ENCODE results near the gene RFC2.

The RFC2 gene

DNA sequence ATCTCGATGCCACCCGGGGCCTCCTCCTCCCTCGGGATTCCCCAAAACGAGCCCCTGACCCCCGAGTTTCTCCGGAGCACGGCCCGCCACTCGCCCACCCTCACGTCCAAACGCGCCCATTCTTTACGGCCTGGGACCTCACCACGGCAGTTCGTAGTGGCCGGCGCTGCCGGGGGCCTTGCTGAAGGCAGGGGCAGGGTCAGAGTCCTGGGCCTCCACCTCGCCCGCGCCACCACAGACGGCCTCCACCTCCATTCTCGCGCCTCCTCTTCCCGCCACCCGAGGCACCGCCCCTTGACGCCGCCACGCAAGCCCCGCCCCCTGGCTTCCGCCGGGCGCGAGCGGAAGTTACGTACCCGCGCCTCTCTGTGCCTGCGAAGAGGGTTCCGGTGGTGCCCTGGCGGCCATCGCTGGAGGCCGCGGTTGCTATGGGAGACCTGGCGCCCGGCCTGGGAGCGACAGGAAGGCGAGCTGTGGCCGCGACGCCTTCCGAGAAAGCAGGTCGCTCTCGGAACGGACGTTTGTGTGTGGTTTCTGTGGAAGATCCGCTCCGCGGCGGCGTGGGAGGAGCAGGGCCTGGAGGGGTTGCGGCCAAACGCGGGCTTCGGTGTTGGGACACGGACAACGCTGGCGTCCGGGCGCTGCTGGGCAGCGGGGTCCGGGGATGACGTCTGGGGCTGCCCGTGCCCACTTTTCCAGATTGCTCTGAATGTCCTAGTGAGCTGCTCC, at the start of gene RFC2 (continued):
- TF ChIP-seq EGR2 (tag by site-specific recombination; IDR thresholded peaks at IDR 0.05; ENCODE audit: low read depth) (peak; percentile 48; the same call in 1 of the 2 replicates), SALL2 (tag by site-specific recombination; IDR thresholded peaks at IDR 0.05; ENCODE audit: borderline replicate concordance) (no peak), ZNF776 (tag by site-specific recombination; IDR thresholded peaks at IDR 0.05; ENCODE audit: borderline replicate concordance) (no peak), ZNF843 (tag by site-specific recombination; IDR thresholded peaks at IDR 0.05) (0 out of 2 replicates have a peak, but pooled peaks have one; percentile 28), GLI2 (tag by site-specific recombination; IDR thresholded peaks at IDR 0.05; ENCODE audit: borderline replicate concordance, low read depth) (no peak), ZNF510 (tag by site-specific recombination; IDR thresholded peaks at IDR 0.05; ENCODE audit: insufficient replicate concordance) (no peak), ZNF610 (tag by site-specific recombination; IDR thresholded peaks at IDR 0.05; ENCODE audit: borderline replicate concordance) (no peak), ZNF544 (tag by site-specific recombination; IDR thresholded peaks at IDR 0.05) (no peak), ZFHX2 (tag by site-specific recombination; conservative IDR thresholded peaks at IDR 0.05) (peak; percentile 71), ZNF626 (tag by site-specific recombination; IDR thresholded peaks at IDR 0.05) (no peak), HOXA7 (CRISPR knock-in tag; IDR thresholded peaks at IDR 0.05; ENCODE audit: borderline replicate concordance) (no peak), GLIS1 (tag by site-specific recombination; IDR thresholded peaks at IDR 0.05) (peak; percentile 85), ZNF660 (tag by site-specific recombination; IDR thresholded peaks at IDR 0.05) (no peak; the same call in 1 of the 2 replicates), ZNF10 (tag by site-specific recombination; IDR thresholded peaks at IDR 0.05) (no peak; the same call in 1 of the 2 replicates), MEIS1 (CRISPR knock-in tag; IDR thresholded peaks at IDR 0.05; ENCODE audit: borderline replicate concordance) (no peak), ZFP3 (tag by site-specific recombination; IDR thresholded peaks at IDR 0.05; ENCODE audit: low read depth) (no peak), ZFP69B (tag by site-specific recombination; IDR thresholded peaks at IDR 0.05) (0 out of 2 replicates have a peak, but pooled peaks have one; percentile 31), ZNF155 (tag by site-specific recombination; IDR thresholded peaks at IDR 0.05) (no peak), ZNF211 (tag by site-specific recombination; IDR thresholded peaks at IDR 0.05; ENCODE audit: low read depth) (no peak), ZNF629 (tag by site-specific recombination; IDR thresholded peaks at IDR 0.05) (peak; percentile 79), ZNF146 (tag by site-specific recombination; IDR thresholded peaks at IDR 0.05) (0 out of 2 replicates have a peak, but pooled peaks have one; percentile 34), KLF1 (tag by site-specific recombination; IDR thresholded peaks at IDR 0.05) (peak; percentile 68), KLF8 (tag by site-specific recombination; IDR thresholded peaks at IDR 0.05) (peak; percentile 89), ZNF664 (tag by site-specific recombination; IDR thresholded peaks at IDR 0.05) (no peak), GLI4 (tag by site-specific recombination; IDR thresholded peaks at IDR 0.05) (peak; percentile 97), ZNF530 (tag by site-specific recombination; IDR thresholded peaks at IDR 0.05; ENCODE audit: low read depth) (no peak), ZNF423 (tag by site-specific recombination; IDR thresholded peaks at IDR 0.05) (0 out of 2 replicates have a peak, but pooled peaks have one; percentile 18), ZNF624 (tag by site-specific recombination; IDR thresholded peaks at IDR 0.05) (no peak), ZNF112 (tag by site-specific recombination; IDR thresholded peaks at IDR 0.05) (no peak), ZNF140 (tag by site-specific recombination; IDR thresholded peaks at IDR 0.05) (no peak), ZNF404 (tag by site-specific recombination; IDR thresholded peaks at IDR 0.05) (no peak), ZNF792 (tag by site-specific recombination; IDR thresholded peaks at IDR 0.05) (no peak), ZNF174 (tag by site-specific recombination; IDR thresholded peaks at IDR 0.05) (no peak)
- TF ChIP-seq, protein P1, sequence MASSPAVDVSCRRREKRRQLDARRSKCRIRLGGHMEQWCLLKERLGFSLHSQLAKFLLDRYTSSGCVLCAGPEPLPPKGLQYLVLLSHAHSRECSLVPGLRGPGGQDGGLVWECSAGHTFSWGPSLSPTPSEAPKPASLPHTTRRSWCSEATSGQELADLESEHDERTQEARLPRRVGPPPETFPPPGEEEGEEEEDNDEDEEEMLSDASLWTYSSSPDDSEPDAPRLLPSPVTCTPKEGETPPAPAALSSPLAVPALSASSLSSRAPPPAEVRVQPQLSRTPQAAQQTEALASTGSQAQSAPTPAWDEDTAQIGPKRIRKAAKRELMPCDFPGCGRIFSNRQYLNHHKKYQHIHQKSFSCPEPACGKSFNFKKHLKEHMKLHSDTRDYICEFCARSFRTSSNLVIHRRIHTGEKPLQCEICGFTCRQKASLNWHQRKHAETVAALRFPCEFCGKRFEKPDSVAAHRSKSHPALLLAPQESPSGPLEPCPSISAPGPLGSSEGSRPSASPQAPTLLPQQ (tag by site-specific recombination; IDR thresholded peaks at IDR 0.05), result peak; percentile 56; the same call in 1 of the 2 replicates
- TF ChIP-seq, protein P2, sequence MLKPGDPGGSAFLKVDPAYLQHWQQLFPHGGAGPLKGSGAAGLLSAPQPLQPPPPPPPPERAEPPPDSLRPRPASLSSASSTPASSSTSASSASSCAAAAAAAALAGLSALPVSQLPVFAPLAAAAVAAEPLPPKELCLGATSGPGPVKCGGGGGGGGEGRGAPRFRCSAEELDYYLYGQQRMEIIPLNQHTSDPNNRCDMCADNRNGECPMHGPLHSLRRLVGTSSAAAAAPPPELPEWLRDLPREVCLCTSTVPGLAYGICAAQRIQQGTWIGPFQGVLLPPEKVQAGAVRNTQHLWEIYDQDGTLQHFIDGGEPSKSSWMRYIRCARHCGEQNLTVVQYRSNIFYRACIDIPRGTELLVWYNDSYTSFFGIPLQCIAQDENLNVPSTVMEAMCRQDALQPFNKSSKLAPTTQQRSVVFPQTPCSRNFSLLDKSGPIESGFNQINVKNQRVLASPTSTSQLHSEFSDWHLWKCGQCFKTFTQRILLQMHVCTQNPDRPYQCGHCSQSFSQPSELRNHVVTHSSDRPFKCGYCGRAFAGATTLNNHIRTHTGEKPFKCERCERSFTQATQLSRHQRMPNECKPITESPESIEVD (tag by site-specific recombination; IDR thresholded peaks at IDR 0.05), result no peak
- TF ChIP-seq, protein P3, sequence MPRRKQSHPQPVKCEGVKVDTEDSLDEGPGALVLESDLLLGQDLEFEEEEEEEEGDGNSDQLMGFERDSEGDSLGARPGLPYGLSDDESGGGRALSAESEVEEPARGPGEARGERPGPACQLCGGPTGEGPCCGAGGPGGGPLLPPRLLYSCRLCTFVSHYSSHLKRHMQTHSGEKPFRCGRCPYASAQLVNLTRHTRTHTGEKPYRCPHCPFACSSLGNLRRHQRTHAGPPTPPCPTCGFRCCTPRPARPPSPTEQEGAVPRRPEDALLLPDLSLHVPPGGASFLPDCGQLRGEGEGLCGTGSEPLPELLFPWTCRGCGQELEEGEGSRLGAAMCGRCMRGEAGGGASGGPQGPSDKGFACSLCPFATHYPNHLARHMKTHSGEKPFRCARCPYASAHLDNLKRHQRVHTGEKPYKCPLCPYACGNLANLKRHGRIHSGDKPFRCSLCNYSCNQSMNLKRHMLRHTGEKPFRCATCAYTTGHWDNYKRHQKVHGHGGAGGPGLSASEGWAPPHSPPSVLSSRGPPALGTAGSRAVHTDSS (tag by site-specific recombination; IDR thresholded peaks at IDR 0.05), result no peak
- TF ChIP-seq, protein P4, sequence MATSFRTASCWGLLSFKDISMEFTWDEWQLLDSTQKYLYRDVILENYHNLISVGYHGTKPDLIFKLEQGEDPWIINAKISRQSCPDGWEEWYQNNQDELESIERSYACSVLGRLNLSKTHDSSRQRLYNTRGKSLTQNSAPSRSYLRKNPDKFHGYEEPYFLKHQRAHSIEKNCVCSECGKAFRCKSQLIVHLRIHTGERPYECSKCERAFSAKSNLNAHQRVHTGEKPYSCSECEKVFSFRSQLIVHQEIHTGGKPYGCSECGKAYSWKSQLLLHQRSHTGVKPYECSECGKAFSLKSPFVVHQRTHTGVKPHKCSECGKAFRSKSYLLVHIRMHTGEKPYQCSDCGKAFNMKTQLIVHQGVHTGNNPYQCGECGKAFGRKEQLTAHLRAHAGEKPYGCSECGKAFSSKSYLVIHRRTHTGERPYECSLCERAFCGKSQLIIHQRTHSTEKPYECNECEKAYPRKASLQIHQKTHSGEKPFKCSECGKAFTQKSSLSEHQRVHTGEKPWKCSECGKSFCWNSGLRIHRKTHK (tag by site-specific recombination; IDR thresholded peaks at IDR 0.05), result no peak
